Endothelial cell of umbilical vein (primary cell): ENCODE measurements around the gene KRT79.

Experiments used
- EZH2 ChIP-seq: IDR thresholded peaks from 2 replicates; pipeline ENCODE4 v1.6.1; 2012; ENCODE audit warnings: borderline replicate concordance, low read depth, mild to moderate bottlenecking, moderate library complexity, low read length, inconsistent platforms; ENCODE audit not compliant: severe bottlenecking
- GATA2 ChIP-seq: IDR thresholded peaks from 2 replicates; pipeline ENCODE4 v1.7.0; 2011; ENCODE audit warnings: low read depth, mild to moderate bottlenecking, moderate library complexity, mixed read lengths, low read length; ENCODE audit not compliant: insufficient read length, insufficient read depth
- JUN ChIP-seq: IDR thresholded peaks from 2 replicates; pipeline ENCODE4 v1.6.1; 2011; ENCODE audit warnings: borderline replicate concordance, low read depth; ENCODE audit not compliant: insufficient read length, insufficient read depth
- MYC ChIP-seq: IDR thresholded peaks from one replicate; pipeline ENCODE4 v1.6.1; 2011; ENCODE audit warnings: mild to moderate bottlenecking, low read depth, low read length
- POLR2A ChIP-seq: IDR thresholded peaks from 2 replicates; pipeline ENCODE4 v1.6.1; 2012; ENCODE audit warnings: low read depth, mild to moderate bottlenecking, control low read depth, low read length
- POLR2AphosphoS5 ChIP-seq: IDR thresholded peaks from 2 replicates; pipeline ENCODE4 v1.6.1; 2012; ENCODE audit warnings: low read depth, mild to moderate bottlenecking, control low read depth, low read length, moderate library complexity; ENCODE audit not compliant: insufficient read depth
- TF ChIP-seq, protein P1 (sequence below), 2 donors: IDR thresholded peaks; 1 replicate in 1 of 2; 2 replicates in 1 of 2; pipeline ENCODE4 v1.5.1; 2011; ENCODE audit warnings: low read length in 2 of 2, mild to moderate bottlenecking in 2 of 2, moderate library complexity in 2 of 2, control low read depth in 1 of 2, inconsistent platforms in 1 of 2, low read depth in 1 of 2; ENCODE audit not compliant: insufficient read depth in 1 of 2; ENCODE audit errors: extremely low read depth in 1 of 2
- TF ChIP-seq, protein P2 (sequence below): IDR thresholded peaks from 2 replicates; pipeline ENCODE4 v1.6.1; 2011; ENCODE audit not compliant: insufficient read depth, insufficient read length

DNA sequence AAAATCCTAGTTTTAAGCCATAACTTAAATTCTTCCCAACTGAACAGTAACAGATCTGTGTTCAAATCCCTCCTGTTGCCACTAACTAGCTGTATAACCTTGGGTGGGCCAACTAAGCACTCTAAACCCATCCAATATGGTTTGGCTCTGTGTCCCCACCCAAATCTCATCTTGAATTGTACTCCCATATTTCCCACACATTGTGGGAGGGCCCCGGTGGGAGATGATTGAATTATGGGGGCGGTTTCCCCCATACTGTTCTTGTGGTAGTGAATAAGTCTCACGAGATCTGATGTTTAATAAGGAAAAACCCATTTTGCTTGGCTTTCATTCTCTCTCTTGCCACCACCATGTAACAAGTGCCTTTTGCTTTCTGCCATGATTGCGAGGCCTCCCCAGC lies 18.9 kb downstream of the KRT79 start:
- TF ChIP-seq EZH2: no peak
- TF ChIP-seq, protein P1, sequence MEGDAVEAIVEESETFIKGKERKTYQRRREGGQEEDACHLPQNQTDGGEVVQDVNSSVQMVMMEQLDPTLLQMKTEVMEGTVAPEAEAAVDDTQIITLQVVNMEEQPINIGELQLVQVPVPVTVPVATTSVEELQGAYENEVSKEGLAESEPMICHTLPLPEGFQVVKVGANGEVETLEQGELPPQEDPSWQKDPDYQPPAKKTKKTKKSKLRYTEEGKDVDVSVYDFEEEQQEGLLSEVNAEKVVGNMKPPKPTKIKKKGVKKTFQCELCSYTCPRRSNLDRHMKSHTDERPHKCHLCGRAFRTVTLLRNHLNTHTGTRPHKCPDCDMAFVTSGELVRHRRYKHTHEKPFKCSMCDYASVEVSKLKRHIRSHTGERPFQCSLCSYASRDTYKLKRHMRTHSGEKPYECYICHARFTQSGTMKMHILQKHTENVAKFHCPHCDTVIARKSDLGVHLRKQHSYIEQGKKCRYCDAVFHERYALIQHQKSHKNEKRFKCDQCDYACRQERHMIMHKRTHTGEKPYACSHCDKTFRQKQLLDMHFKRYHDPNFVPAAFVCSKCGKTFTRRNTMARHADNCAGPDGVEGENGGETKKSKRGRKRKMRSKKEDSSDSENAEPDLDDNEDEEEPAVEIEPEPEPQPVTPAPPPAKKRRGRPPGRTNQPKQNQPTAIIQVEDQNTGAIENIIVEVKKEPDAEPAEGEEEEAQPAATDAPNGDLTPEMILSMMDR (IDR thresholded peaks at IDR 0.05; ENCODE audit: extremely low read depth in 1 of 2, insufficient read depth in 1 of 2, low read depth in 1 of 2, low read length in 2 of 2): no peak
- TF ChIP-seq POLR2A: no peak
- no peak for TF ChIP-seq POLR2AphosphoS5
- TF ChIP-seq GATA2: no peak
- TF ChIP-seq, protein P2, sequence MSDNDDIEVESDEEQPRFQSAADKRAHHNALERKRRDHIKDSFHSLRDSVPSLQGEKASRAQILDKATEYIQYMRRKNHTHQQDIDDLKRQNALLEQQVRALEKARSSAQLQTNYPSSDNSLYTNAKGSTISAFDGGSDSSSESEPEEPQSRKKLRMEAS: no peak
- no peak for TF ChIP-seq JUN
- no peak for TF ChIP-seq MYC
